Cardiac muscle cell (in vitro differentiated cells and primary cell): ENCODE data around the gene TNRC6B. TPM values are rescaled to one million over a fixed set of nuclear protein-coding genes. Genes with fewer than 3 reads are reported as not detected.
"Not testable (repeated sequence)": the region's sequence is repeated elsewhere in the genome, so short reads cannot be mapped to it uniquely, and the experiment has no call there.

Source experiments
- DNase-seq, 2 donors: peaks; one replicate each; pipeline versions ENCODE4 v3.0.0 to v3.0.0-alpha.2; 2010 to 2017; ENCODE audit warnings: low read depth in 1 of 2, low spot score in 1 of 2
- H3K27ac ChIP-seq: fragments of 200-600 bp; sonication (generic); 2 replicates; pipeline ENCODE4 v1.5.1; 2016
- H3K27me3 ChIP-seq: fragments of 200-600 bp; sonication (generic); 2 replicates; pipeline ENCODE4 v1.6.0; 2016; ENCODE audit warnings: control low read depth
- H3K36me3 ChIP-seq: fragments of 200-600 bp; sonication (generic); 2 replicates; pipeline ENCODE4 v1.5.1; 2016; ENCODE audit warnings: control low read depth
- H3K4me1 ChIP-seq: fragments of 200-600 bp; sonication (generic); 2 replicates; pipeline ENCODE4 v1.8.1; 2017; ENCODE audit warnings: low read depth, mild to moderate bottlenecking, mixed run types
- H3K4me3 ChIP-seq: fragments of 200-600 bp; sonication (generic); 2 replicates; pipeline ENCODE4 v1.5.1; 2016; ENCODE audit warnings: mild to moderate bottlenecking
- H3K9me3 ChIP-seq: fragments of 200-600 bp; sonication (generic); 2 replicates; pipeline ENCODE4 v1.5.1; 2017; ENCODE audit warnings: low read depth, mild to moderate bottlenecking, control low read depth
- polyA plus RNA-seq: library from polyadenylated mRNA; unstranded; fragments of >200 nt; fragmentation: Nextera tagmentation; extraction: Ambion mirVana; gene quantifications from 2 replicates; pipeline ENCODE4 v1.2.1, GENCODE V29; 2016
- total RNA-seq: library from RNA; depleted of rRNA; stranded (reverse); fragments of >200 nt; gene quantifications from 2 replicates; pipeline ENCODE4 v1.2.3, GENCODE V29; 2016
- TF ChIP-seq, protein P1 (sequence below): IDR thresholded peaks from 2 replicates; pipeline ENCODE4 v1.5.1; 2012; ENCODE audit warnings: low read depth, mild to moderate bottlenecking, low read length

TNRC6B gene
- total and polyA plus RNA-seq, 2 experiments from 2014 or later: 50.2 to 61.1 TPM

DNA sequence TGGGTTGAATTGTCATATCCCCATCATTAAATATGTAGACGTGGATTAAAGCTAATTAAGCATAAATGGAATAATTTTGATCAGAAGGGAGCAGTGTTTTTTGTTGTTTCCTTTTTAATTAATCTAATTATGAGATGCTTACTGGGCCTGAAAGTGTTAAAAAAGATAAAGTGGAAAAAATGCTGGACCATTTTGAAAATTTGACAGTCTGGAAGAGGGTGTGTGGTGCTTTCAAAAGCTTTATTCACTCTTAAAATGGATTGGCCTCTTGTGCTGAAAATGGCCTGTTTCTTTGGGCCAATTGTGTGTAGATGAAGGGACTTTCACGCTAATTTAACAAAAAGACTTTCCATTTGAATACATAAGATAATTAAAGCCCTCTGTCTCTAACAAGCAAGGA is 1.8 kb downstream of the TNRC6B start:
- peak overlapping the region; percentile 92 for H3K27ac ChIP-seq
- no peaks in the 10 kb centered on the region for H3K36me3 ChIP-seq
- H3K9me3 ChIP-seq: no peaks in the 10 kb centered on the region
- TF ChIP-seq, protein P1, sequence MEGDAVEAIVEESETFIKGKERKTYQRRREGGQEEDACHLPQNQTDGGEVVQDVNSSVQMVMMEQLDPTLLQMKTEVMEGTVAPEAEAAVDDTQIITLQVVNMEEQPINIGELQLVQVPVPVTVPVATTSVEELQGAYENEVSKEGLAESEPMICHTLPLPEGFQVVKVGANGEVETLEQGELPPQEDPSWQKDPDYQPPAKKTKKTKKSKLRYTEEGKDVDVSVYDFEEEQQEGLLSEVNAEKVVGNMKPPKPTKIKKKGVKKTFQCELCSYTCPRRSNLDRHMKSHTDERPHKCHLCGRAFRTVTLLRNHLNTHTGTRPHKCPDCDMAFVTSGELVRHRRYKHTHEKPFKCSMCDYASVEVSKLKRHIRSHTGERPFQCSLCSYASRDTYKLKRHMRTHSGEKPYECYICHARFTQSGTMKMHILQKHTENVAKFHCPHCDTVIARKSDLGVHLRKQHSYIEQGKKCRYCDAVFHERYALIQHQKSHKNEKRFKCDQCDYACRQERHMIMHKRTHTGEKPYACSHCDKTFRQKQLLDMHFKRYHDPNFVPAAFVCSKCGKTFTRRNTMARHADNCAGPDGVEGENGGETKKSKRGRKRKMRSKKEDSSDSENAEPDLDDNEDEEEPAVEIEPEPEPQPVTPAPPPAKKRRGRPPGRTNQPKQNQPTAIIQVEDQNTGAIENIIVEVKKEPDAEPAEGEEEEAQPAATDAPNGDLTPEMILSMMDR: no peak
- H3K27me3 ChIP-seq: no peaks in the 10 kb centered on the region
- peak overlapping the region; percentile 70 for H3K4me3 ChIP-seq
- no peak for DNase-seq
- H3K4me1 ChIP-seq: peaks cover 59% of the 10 kb centered on the region

DNA sequence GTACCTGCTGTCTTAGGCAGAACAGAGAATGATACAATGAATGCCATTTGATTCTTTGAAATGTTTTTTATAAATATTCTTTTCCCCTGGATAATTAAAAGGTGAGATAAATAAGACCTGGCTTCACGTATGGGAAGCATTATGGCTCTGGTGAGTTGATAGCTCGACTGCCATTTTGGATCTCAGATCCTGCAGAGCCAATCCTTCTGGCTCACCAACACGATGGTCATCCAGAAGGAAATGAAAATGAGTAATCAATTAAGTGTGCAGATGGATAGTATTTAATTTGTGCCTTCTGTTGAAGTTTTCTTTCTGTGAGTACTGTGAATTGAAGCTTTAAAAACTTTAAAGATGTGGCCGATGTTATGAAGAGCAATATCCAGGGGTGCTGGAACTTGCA is 2.7 kb downstream of the TNRC6B start:
- DNase-seq: no peak
- Histone ChIP-seq H3K36me3 (no peaks in the 10 kb centered on the region), H3K27me3 (no peaks in the 10 kb centered on the region), H3K4me3 (no peak overlapping the region), H3K9me3 (no peaks in the 10 kb centered on the region), H3K27ac (peak overlapping the region; percentile 92), H3K4me1 (peaks cover 55% of the 10 kb centered on the region)
- TF ChIP-seq, protein P1: no peak

DNA sequence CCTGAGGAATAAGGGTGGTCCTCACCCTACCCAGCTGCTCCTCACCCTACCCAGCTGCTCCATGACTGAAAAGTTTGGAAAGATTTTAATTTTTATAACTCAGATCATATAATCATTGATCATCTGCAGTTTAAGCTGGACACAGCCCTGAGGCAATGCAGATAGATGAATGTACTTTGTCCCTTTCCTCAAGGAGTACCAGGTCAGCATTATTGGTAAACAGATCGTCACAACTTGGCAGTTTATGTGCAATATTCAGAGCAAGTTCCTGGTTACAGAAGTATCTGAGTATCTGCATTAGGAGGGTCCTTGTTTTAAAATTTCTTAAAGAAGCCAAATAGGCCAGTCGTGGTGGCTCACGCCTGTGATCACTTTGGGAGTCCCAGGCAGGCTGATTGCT is 3.6 kb downstream of the TNRC6B start:
- Histone ChIP-seq H3K4me1 (peaks cover 50% of the 10 kb centered on the region), H3K4me3 (no peak overlapping the region), H3K36me3 (no peaks in the 10 kb centered on the region), H3K9me3 (no peaks in the 10 kb centered on the region), H3K27ac (no peak overlapping the region), H3K27me3 (no peaks in the 10 kb centered on the region)
- TF ChIP-seq, protein P1: no peak
- no peak for DNase-seq

DNA sequence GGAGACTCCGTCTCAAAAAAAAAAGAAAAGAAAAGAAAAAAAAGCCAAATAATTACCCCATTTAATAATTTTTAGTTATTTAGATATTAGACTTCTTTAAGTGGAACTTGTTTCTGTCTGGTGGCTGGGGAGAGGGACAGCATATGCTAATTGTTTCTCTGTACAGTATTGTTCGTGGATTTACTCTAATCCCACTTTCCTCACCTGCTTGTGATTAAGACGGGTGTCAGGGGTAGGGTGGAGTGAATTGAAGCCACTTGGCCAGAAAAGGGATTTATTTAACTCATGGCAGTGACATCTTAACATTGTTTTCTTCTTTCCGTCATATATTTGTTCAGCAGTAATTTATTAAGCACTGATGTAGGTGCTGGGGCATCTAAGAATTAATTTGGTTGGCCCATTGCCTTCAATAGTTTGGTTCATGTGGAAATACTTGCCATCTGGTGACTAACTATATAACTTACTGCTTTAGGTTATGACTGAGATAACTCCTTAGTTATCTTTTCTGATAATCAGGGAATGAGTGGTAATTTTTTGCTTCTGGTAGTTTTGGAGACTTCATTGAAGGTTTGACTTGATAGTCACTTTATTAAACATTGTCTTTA is 4.6 kb downstream of the TNRC6B start:
- no peak for DNase-seq
- Histone ChIP-seq H3K27me3 (no peaks in the 10 kb centered on the region), H3K4me3 (no peak overlapping the region), H3K9me3 (no peaks in the 10 kb centered on the region), H3K36me3 (no peaks in the 10 kb centered on the region), H3K4me1 (peaks cover 46% of the 10 kb centered on the region), H3K27ac (peak overlapping the region; percentile 72)
- TF ChIP-seq, protein P1: no peak

DNA sequence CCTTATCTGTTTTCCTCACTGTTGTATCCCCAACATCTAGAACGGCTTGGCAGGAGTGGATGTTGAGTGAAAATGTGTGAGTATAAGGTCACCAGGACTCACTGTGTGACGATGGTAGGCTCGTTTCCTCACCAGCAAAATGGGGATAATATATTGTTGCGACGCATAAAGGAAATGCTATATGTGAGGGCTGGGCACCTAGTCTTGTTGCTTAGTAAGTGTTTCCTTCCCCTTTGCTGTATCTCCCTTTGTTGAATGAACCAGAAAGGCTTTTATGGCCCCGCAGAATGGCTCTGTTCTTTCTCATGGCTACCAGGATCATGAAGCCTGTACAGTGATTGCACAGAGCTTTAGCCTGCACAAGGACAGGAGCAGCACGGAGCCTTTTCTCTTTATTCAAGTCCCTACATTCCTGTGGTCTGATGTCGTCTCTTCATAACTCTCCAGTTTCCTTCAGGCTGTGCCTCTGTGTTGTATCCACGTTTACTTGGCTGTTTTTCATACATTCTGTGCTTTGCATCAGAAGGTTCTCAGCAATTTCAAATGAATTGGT is 5.4 kb downstream of the TNRC6B start:
- Histone ChIP-seq H3K4me1 (peaks cover 49% of the 10 kb centered on the region), H3K9me3 (no peaks in the 10 kb centered on the region), H3K27me3 (no peaks in the 10 kb centered on the region), H3K36me3 (no peaks in the 10 kb centered on the region), H3K27ac (peak overlapping the region; percentile 72), H3K4me3 (no peak overlapping the region)
- peak; percentile 77 to 90 for DNase-seq
- TF ChIP-seq, protein P1: no peak

DNA sequence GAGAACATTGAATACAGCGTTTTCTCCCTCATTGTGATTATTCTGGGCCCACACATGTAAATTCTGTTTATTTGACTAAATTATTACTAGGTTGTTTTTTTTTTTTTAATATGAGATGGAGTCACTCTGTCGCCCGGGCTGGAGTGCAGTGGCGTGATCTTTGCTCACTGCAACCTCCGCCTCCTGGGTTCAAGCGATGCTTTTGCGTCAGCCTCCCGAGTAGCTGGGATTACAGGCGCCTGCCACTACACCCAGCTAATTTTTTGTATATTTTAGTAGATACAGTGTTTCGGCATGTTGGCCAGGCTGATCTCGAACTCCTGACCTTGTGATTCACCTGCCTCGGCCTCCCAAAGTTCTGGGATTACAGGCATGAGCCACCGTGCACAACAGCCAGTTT is 5.9 kb downstream of the TNRC6B start:
- not testable (repeated sequence) for H3K27me3 ChIP-seq, DNase-seq, H3K36me3 ChIP-seq, H3K9me3 ChIP-seq, H3K4me3 ChIP-seq
- Histone ChIP-seq H3K4me1 (peaks cover 49% of the 10 kb centered on the region), H3K27ac (peak overlapping the region; percentile 72)
